Stimulated activated CD8-positive, alpha-beta memory T cell treated with anti-CD3 and anti-CD28 coated beads, Interleukin-7, amount 100 ng/mL, for 48 hours (primary cell): ENCODE data around the gene MYH13.

Source experiments
- DNase-seq, 2 donors: peaks; one replicate each; pipeline ENCODE4 v3.0.0-alpha.2; 2020; ENCODE audit warnings: low read depth in 1 of 2; ENCODE audit errors: extremely low read depth in 1 of 2

MYH13 gene

GRCh38 chr17:10349403-10349802, 23.4 kb downstream of the MYH13 start:
- no peak for DNase-seq

GRCh38 chr17:10344816-10345215, 28.0 kb downstream of the MYH13 start:
- DNase-seq: no peak

- no peak for DNase-seq
Observed at GRCh38 chr17:10339051-10339450, 33.8 kb downstream of the MYH13 start.

GRCh38 chr17:10337976-10338375, 34.8 kb downstream of the MYH13 start:
- no peak for DNase-seq

GRCh38 chr17:10337136-10337535, 35.7 kb downstream of the MYH13 start:
- no peak for DNase-seq

- no peak for DNase-seq
Observed at GRCh38 chr17:10336393-10336792, 36.4 kb downstream of the MYH13 start.

GRCh38 chr17:10332515-10332914, 40.3 kb downstream of the MYH13 start:
- no peak for DNase-seq

GRCh38 chr17:10328971-10329923, 43.6 kb downstream of the MYH13 start:
- DNase-seq: no peak

GRCh38 chr17:10328206-10328605, 44.6 kb downstream of the MYH13 start:
- DNase-seq: no peak

GRCh38 chr17:10327640-10328039, 45.2 kb downstream of the MYH13 start:
- peak; percentile 24 to 58 for DNase-seq

- DNase-seq: no peak
Observed at GRCh38 chr17:10325031-10325695, 47.6 kb downstream of the MYH13 start.

- DNase-seq: no peak
Observed at GRCh38 chr17:10323812-10324610, 48.8 kb downstream of the MYH13 start.

GRCh38 chr17:10318535-10318934, 54.3 kb downstream of the MYH13 start:
- DNase-seq: no peak

- DNase-seq: no peak
Observed at GRCh38 chr17:10317543-10317834, 55.3 kb downstream of the MYH13 start.

- DNase-seq: peak in 1 of 2 donors; percentile 11
Observed at GRCh38 chr17:10316801-10317542, 55.8 kb downstream of the MYH13 start.

GRCh38 chr17:10314329-10314728, 58.5 kb downstream of the MYH13 start:
- no peak for DNase-seq

GRCh38 chr17:10313037-10313672, 59.7 kb downstream of the MYH13 start:
- DNase-seq: no peak

- DNase-seq: no peak
Observed at GRCh38 chr17:10311131-10311530, 61.7 kb downstream of the MYH13 start.

- no peak for DNase-seq
Observed at GRCh38 chr17:10309003-10309974, 63.5 kb downstream of the MYH13 start.
